Measurements from ENCODE around the gene PHF12.

- no peak for TF ChIP-seq CTCF (conservative IDR thresholded peaks at IDR 0.05 in 1 of 2, IDR thresholded peaks at IDR 0.05 in 1 of 2; ENCODE audit: low read depth in 1 of 2, low read length in 2 of 2)
- no peak for TF ChIP-seq EZH2 (IDR thresholded peaks at IDR 0.05; ENCODE audit: low read length, missing control alignments)
Measured at GRCh38 chr17:28917029-28917428, 34.3 kb downstream of the PHF12 start.
